SK-N-SH treated with all-trans-retinoic acid at 6 μM for 48 hours (cell line): Measurements from ENCODE around the gene AGR3.

ENCODE experiments used
- ATAC-seq: fragments of 200-7000 bp; cut with Tn5 transposase; 3 replicates; pipeline ENCODE4 v1.9.1; 2020; ENCODE audit warnings: mild to moderate bottlenecking, moderate library complexity
- ARNTL ChIP-seq: fragments of 450-650 bp; formaldehyde crosslinking; IDR thresholded peaks from 2 replicates; pipeline ENCODE4 v1.5.0; 2020; ENCODE audit warnings: low read depth, mild to moderate bottlenecking, moderate library complexity, borderline replicate concordance
- CREB5 ChIP-seq: fragments of 250-450 bp; sonication (Bioruptor Pico); IDR thresholded peaks from 2 replicates; pipeline ENCODE4 v1.5.1; 2020; ENCODE audit warnings: low read depth, mild to moderate bottlenecking, moderate library complexity
- CSRNP3 ChIP-seq: fragments of 250-450 bp; sonication (Bioruptor Pico); IDR thresholded peaks from 2 replicates; pipeline ENCODE4 v1.5.1; 2021; ENCODE audit warnings: mild to moderate bottlenecking, moderate library complexity
- ISL1 ChIP-seq: fragments of 250-450 bp; sonication (Bioruptor Pico); IDR thresholded peaks from 2 replicates; pipeline ENCODE4 v2.1.2; 2022; ENCODE audit warnings: mild to moderate bottlenecking, moderate library complexity
- RARB ChIP-seq: fragments of 250-450 bp; sonication (Bioruptor Pico); IDR thresholded peaks from 2 replicates; pipeline ENCODE4 v1.8.0; 2021; ENCODE audit warnings: mild to moderate bottlenecking, moderate library complexity
- SNAI2 ChIP-seq: fragments of 250-450 bp; sonication (Bioruptor Pico); IDR thresholded peaks from 2 replicates; pipeline ENCODE4 v1.5.0; 2020; ENCODE audit warnings: mild to moderate bottlenecking, moderate library complexity
- TCF4 ChIP-seq: fragments of 250-450 bp; sonication (Bioruptor Pico); IDR thresholded peaks from 2 replicates; pipeline ENCODE4 v1.8.0; 2021; ENCODE audit warnings: mild to moderate bottlenecking, moderate library complexity, borderline replicate concordance
- TOX ChIP-seq: fragments of 250-450 bp; sonication (Bioruptor Pico); IDR thresholded peaks from 2 replicates; pipeline ENCODE4 v1.8.0; 2021; ENCODE audit warnings: mild to moderate bottlenecking, moderate library complexity, borderline replicate concordance
- ZC3H10 ChIP-seq: fragments of 250-450 bp; sonication (Bioruptor Pico); IDR thresholded peaks from 2 replicates; pipeline ENCODE4 v1.5.1; 2021; ENCODE audit warnings: mild to moderate bottlenecking, moderate library complexity
- ZFP3 ChIP-seq: fragments of 250-450 bp; sonication (Bioruptor Pico); IDR thresholded peaks from 2 replicates; pipeline ENCODE4 v1.5.0; 2020; ENCODE audit warnings: mild to moderate bottlenecking, moderate library complexity
- ZFP30 ChIP-seq: fragments of 450-650 bp; formaldehyde crosslinking; IDR thresholded peaks from 2 replicates; pipeline ENCODE4 v1.5.0; 2022; ENCODE audit warnings: mild to moderate bottlenecking, moderate library complexity
- ZNF8 ChIP-seq: fragments of 450-650 bp; formaldehyde crosslinking; IDR thresholded peaks from 2 replicates; pipeline ENCODE4 v1.5.0; 2020; ENCODE audit warnings: mild to moderate bottlenecking, moderate library complexity
- TF ChIP-seq, protein P1 (sequence below): fragments of 250-450 bp; sonication (Bioruptor Pico); IDR thresholded peaks from 2 replicates; pipeline ENCODE4 v1.5.0; 2020; ENCODE audit warnings: mild to moderate bottlenecking, moderate library complexity
- TF ChIP-seq, protein P2 (sequence below): fragments of 250-450 bp; sonication (Bioruptor Pico); IDR thresholded peaks from 2 replicates; pipeline ENCODE4 v1.8.0; 2020; ENCODE audit warnings: mild to moderate bottlenecking, moderate library complexity, borderline replicate concordance
- TF ChIP-seq, protein P3 (sequence below): fragments of 250-450 bp; sonication (Bioruptor Pico); IDR thresholded peaks from 2 replicates; pipeline ENCODE4 v1.8.0; 2021; ENCODE audit warnings: low read depth, mild to moderate bottlenecking, moderate library complexity, borderline replicate concordance

Gene AGR3

GRCh38 chr7:16881844-16882243 lies at the start of gene AGR3:
TSS of gene AGR3 (minus strand) at chr7:16881983. CDS start at chr7:16878618, 3,365 bp downstream.
- no peak for TF ChIP-seq ISL1
- TF ChIP-seq, protein P1, sequence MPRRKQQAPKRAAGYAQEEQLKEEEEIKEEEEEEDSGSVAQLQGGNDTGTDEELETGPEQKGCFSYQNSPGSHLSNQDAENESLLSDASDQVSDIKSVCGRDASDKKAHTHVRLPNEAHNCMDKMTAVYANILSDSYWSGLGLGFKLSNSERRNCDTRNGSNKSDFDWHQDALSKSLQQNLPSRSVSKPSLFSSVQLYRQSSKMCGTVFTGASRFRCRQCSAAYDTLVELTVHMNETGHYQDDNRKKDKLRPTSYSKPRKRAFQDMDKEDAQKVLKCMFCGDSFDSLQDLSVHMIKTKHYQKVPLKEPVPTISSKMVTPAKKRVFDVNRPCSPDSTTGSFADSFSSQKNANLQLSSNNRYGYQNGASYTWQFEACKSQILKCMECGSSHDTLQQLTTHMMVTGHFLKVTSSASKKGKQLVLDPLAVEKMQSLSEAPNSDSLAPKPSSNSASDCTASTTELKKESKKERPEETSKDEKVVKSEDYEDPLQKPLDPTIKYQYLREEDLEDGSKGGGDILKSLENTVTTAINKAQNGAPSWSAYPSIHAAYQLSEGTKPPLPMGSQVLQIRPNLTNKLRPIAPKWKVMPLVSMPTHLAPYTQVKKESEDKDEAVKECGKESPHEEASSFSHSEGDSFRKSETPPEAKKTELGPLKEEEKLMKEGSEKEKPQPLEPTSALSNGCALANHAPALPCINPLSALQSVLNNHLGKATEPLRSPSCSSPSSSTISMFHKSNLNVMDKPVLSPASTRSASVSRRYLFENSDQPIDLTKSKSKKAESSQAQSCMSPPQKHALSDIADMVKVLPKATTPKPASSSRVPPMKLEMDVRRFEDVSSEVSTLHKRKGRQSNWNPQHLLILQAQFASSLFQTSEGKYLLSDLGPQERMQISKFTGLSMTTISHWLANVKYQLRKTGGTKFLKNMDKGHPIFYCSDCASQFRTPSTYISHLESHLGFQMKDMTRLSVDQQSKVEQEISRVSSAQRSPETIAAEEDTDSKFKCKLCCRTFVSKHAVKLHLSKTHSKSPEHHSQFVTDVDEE: no peak
- TF ChIP-seq, protein P2, sequence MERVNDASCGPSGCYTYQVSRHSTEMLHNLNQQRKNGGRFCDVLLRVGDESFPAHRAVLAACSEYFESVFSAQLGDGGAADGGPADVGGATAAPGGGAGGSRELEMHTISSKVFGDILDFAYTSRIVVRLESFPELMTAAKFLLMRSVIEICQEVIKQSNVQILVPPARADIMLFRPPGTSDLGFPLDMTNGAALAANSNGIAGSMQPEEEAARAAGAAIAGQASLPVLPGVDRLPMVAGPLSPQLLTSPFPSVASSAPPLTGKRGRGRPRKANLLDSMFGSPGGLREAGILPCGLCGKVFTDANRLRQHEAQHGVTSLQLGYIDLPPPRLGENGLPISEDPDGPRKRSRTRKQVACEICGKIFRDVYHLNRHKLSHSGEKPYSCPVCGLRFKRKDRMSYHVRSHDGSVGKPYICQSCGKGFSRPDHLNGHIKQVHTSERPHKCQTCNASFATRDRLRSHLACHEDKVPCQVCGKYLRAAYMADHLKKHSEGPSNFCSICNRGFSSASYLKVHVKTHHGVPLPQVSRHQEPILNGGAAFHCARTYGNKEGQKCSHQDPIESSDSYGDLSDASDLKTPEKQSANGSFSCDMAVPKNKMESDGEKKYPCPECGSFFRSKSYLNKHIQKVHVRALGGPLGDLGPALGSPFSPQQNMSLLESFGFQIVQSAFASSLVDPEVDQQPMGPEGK (CRISPR knock-in tag): no peak
- no peak for TF ChIP-seq ARNTL (CRISPR knock-in tag)
- TF ChIP-seq, protein P3, sequence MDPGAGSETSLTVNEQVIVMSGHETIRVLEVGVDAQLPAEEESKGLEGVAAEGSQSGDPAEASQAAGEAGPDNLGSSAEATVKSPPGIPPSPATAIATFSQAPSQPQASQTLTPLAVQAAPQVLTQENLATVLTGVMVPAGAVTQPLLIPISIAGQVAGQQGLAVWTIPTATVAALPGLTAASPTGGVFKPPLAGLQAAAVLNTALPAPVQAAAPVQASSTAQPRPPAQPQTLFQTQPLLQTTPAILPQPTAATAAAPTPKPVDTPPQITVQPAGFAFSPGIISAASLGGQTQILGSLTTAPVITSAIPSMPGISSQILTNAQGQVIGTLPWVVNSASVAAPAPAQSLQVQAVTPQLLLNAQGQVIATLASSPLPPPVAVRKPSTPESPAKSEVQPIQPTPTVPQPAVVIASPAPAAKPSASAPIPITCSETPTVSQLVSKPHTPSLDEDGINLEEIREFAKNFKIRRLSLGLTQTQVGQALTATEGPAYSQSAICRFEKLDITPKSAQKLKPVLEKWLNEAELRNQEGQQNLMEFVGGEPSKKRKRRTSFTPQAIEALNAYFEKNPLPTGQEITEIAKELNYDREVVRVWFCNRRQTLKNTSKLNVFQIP (CRISPR knock-in tag): no peak
- TF ChIP-seq ZFP3 (CRISPR knock-in tag): no peak
- TF ChIP-seq RARB (CRISPR knock-in tag): no peak
- no peak for TF ChIP-seq CSRNP3
- no peak for TF ChIP-seq ZFP30
- TF ChIP-seq SNAI2 (CRISPR knock-in tag): no peak

GRCh38 chr7:16930946-16931345 lies 49.2 kb upstream of the AGR3 start:
- no peak for ATAC-seq

More at GRCh38 chr7:16881844-16882243, at the start of gene AGR3:
- no peak for ATAC-seq

More at GRCh38 chr7:16930946-16931345, 49.2 kb upstream of the AGR3 start:
- TF ChIP-seq, protein P3 (CRISPR knock-in tag): no peak
- TF ChIP-seq TOX (CRISPR knock-in tag): no peak
- no peak for TF ChIP-seq SNAI2 (CRISPR knock-in tag)
- no peak for TF ChIP-seq CSRNP3
- no peak for TF ChIP-seq TCF4 (CRISPR knock-in tag)
- no peak for TF ChIP-seq CREB5 (CRISPR knock-in tag)
- TF ChIP-seq ZFP3 (CRISPR knock-in tag): no peak
- TF ChIP-seq, protein P2 (CRISPR knock-in tag): no peak
- TF ChIP-seq ZNF8 (CRISPR knock-in tag): no peak
- TF ChIP-seq ZC3H10 (CRISPR knock-in tag): no peak
